Lower lobe of right lung (tissue), 2 donors: ENCODE data around the gene HBP1. TPM values are rescaled to one million over a fixed set of nuclear protein-coding genes. Genes with fewer than 3 reads are reported as not detected.

ENCODE experiments used
- ATAC-seq, 2 donors: fragments of 200-7000 bp; cut with Tn5 transposase; one replicate each; pipeline ENCODE4 v1.9.1; 2020 to 2022; ENCODE audit warnings: mild to moderate bottlenecking in 2 of 2, moderate library complexity in 2 of 2
- DNase-seq: peaks from one replicate; pipeline ENCODE4 v3.0.0-alpha.2; 2020
- H3K27ac ChIP-seq: fragments of 200-600 bp; one replicate; pipeline ENCODE4 v1.8.0; 2022
- H3K27me3 ChIP-seq: fragments of 200-600 bp; one replicate; pipeline ENCODE4 v1.8.0; 2022; ENCODE audit warnings: low read depth
- H3K36me3 ChIP-seq: fragments of 200-600 bp; one replicate; pipeline ENCODE4 v1.8.0; 2022; ENCODE audit warnings: mild to moderate bottlenecking
- H3K4me1 ChIP-seq: fragments of 200-600 bp; one replicate; pipeline ENCODE4 v1.8.0; 2022
- H3K4me3 ChIP-seq: fragments of 200-600 bp; one replicate; pipeline ENCODE4 v1.8.0; 2022; ENCODE audit warnings: mild to moderate bottlenecking
- H3K9me3 ChIP-seq: fragments of 200-600 bp; one replicate; pipeline ENCODE4 v1.8.0; 2022
- CTCF ChIP-seq: fragments of 200-600 bp; IDR thresholded peaks from one replicate; pipeline ENCODE4 v1.8.0; 2022; ENCODE audit warnings: antibody characterized with exemption, mild to moderate bottlenecking
- intact Hi-C: fragments of 100-400 bp; cut with DNase I; formaldehyde crosslinking; loops from one replicate; pipeline ENCODE4 v1.11.0; 2022
- total RNA-seq: library from RNA; stranded (reverse); fragmentation: NEBNext Ultra II Directional; extraction: Animal tissue kit (Norgen Biotek cat#: 25700); gene quantifications from one replicate; pipeline ENCODE4 v1.2.1, GENCODE V29; 2021
- donor health status: DM: no; HTN: yes; CAD: no; lungs with severe emphysema.

Gene HBP1
- total RNA-seq, 1 donor from 2014 or later, result 81.9 TPM

GRCh38 chr7:107125475-107125874 lies 43.3 kb upstream of the HBP1 start:
- no peaks in the 10 kb centered on the region for H3K36me3 ChIP-seq
- no peaks in the 10 kb centered on the region for H3K27me3 ChIP-seq
- intact Hi-C loops, result no loop called here
- H3K4me1 ChIP-seq, result peaks cover 16% of the 10 kb centered on the region
- peak; percentile 24 to 59 for ATAC-seq
- H3K9me3 ChIP-seq, result no peaks in the 10 kb centered on the region
- TF ChIP-seq CTCF, result no peak
- no peak for DNase-seq
- no peak overlapping the region for H3K27ac ChIP-seq
- no peak overlapping the region for H3K4me3 ChIP-seq

GRCh38 chr7:107128217-107128616 lies 40.6 kb upstream of the HBP1 start:
- intact Hi-C loops, result no loop called here
- no peak for DNase-seq

GRCh38 chr7:107128748-107129147 lies 40.1 kb upstream of the HBP1 start:
- TF ChIP-seq CTCF, result no peak
- no peak overlapping the region for H3K4me3 ChIP-seq
- intact Hi-C loops, result no loop called here

More at GRCh38 chr7:107128217-107128616, 40.6 kb upstream of the HBP1 start:
- Histone ChIP-seq H3K36me3 (no peaks in the 10 kb centered on the region), H3K4me3 (no peak overlapping the region), H3K4me1 (no peaks in the 10 kb centered on the region), H3K27me3 (no peaks in the 10 kb centered on the region), H3K27ac (no peak overlapping the region), H3K9me3 (no peaks in the 10 kb centered on the region)
- TF ChIP-seq CTCF, result no peak
- ATAC-seq, result no peak

GRCh38 chr7:107130487-107131220 lies 38.1 kb upstream of the HBP1 start:
- intact Hi-C loops, result no loop called here
- ATAC-seq, result peak; percentile 68 to 73
- Histone ChIP-seq H3K4me3 (no peak overlapping the region), H3K27me3 (no peaks in the 10 kb centered on the region), H3K4me1 (no peaks in the 10 kb centered on the region), H3K27ac (no peak overlapping the region), H3K36me3 (no peaks in the 10 kb centered on the region), H3K9me3 (no peaks in the 10 kb centered on the region)
- TF ChIP-seq CTCF, result no peak
- no peak for DNase-seq

More at GRCh38 chr7:107128748-107129147, 40.1 kb upstream of the HBP1 start:
- no peaks in the 10 kb centered on the region for H3K4me1 ChIP-seq
- no peaks in the 10 kb centered on the region for H3K36me3 ChIP-seq
- H3K27ac ChIP-seq, result no peak overlapping the region
- no peak for ATAC-seq
- no peak for DNase-seq
- no peaks in the 10 kb centered on the region for H3K9me3 ChIP-seq
- no peaks in the 10 kb centered on the region for H3K27me3 ChIP-seq

- no peaks in the 10 kb centered on the region for H3K36me3 ChIP-seq
- no peaks in the 10 kb centered on the region for H3K9me3 ChIP-seq
- DNase-seq (no peak), ATAC-seq (no peak)
- H3K27ac ChIP-seq, result no peak overlapping the region
- intact Hi-C loops, result no loop called here
- H3K4me3 ChIP-seq, result no peak overlapping the region
- TF ChIP-seq CTCF, result no peak
- no peaks in the 10 kb centered on the region for H3K4me1 ChIP-seq
- H3K27me3 ChIP-seq, result no peaks in the 10 kb centered on the region
These were observed 35.4 kb upstream of the HBP1 start for GRCh38 chr7:107133396-107133795.
